GM12865 (cell line): ENCODE data around the gene KRTAP3-3.

Experiments
- DNase-seq: peaks from one replicate; pipeline ENCODE4 v3.0.0; 2010; ENCODE audit warnings: low read depth
- H3K4me3 ChIP-seq: 2 replicates; pipeline ENCODE4 v1.5.1; 2011; ENCODE audit warnings: mild to moderate bottlenecking, low read depth, low read length, control low read depth
- TF ChIP-seq, protein P1 (sequence below): IDR thresholded peaks from 2 replicates; pipeline ENCODE4 v1.5.1; 2011; ENCODE audit warnings: low read length, control low read depth, low read depth, inconsistent platforms; ENCODE audit not compliant: insufficient read depth; ENCODE audit errors: missing control alignments

Gene KRTAP3-3

DNA sequence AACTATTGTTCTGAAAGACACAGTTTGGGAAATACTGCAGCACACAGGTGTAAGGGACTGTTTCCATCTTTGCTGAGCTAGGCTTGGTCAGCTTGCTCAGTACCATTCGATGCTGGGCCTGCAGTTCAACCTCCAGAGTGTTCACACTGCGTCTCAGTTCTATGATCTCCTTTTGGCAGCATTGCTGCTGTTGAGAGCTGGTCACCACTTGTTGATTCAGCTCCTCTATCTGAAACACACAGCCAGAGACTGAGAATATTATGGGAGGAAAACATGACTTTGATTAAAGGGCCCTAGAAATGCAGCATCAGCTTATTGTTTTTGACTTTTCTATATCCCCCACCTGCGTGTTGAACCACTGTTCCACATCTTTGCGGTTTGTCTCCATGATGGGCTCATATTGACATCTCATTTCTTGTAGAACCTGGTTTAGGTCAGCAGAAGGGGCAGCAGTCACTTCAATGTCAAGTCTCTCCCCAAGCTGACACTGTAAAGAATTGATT is 31.9 kb downstream of the KRTAP3-3 start:
- H3K4me3 ChIP-seq: no peak overlapping the region
- TF ChIP-seq, protein P1, sequence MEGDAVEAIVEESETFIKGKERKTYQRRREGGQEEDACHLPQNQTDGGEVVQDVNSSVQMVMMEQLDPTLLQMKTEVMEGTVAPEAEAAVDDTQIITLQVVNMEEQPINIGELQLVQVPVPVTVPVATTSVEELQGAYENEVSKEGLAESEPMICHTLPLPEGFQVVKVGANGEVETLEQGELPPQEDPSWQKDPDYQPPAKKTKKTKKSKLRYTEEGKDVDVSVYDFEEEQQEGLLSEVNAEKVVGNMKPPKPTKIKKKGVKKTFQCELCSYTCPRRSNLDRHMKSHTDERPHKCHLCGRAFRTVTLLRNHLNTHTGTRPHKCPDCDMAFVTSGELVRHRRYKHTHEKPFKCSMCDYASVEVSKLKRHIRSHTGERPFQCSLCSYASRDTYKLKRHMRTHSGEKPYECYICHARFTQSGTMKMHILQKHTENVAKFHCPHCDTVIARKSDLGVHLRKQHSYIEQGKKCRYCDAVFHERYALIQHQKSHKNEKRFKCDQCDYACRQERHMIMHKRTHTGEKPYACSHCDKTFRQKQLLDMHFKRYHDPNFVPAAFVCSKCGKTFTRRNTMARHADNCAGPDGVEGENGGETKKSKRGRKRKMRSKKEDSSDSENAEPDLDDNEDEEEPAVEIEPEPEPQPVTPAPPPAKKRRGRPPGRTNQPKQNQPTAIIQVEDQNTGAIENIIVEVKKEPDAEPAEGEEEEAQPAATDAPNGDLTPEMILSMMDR: no peak
- no peak for DNase-seq

DNA sequence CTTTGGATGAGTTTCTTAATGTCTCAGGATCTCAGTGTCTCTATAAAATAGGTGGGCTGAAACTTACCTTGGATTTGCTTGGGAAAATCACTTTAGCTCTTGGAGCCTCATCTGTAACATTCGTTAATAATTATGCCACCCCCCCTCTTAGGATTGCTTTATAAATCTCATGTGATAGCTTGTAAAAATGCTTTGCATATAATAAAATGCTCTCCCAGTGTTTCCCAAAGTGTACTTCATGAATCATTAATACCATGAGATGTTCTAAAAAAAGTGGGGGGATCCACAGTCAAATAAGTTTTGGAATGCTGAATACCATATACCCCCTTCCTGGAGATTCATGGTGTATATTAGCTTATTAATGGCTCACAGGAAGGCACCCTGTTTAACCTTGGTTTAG is 32.4 kb downstream of the KRTAP3-3 start:
- TF ChIP-seq, protein P1: no peak
- no peak for DNase-seq

DNA sequence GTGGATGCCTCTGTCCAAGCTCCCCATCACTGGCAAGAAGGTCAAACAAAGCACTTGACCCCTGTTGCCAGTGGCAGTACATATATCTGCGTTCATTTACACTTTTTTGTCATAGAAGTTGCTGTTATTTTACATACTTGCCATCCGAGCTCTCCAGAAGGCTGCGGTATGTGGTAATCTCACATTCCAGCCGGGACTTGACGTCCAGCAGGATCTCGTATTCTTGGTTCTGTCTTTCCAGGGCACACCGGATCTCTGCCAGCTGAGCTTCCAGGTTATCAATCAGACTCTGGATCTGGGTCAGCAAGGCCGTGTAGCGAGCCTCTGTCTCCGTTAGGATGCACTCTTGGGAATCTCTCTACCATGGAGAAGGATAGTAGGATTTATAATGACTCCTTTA is 33.8 kb downstream of the KRTAP3-3 start:
- H3K4me3 ChIP-seq: no peak overlapping the region
- DNase-seq: no peak
- TF ChIP-seq, protein P1: no peak

More for the DNA sequence above, 32.4 kb downstream of the KRTAP3-3 start:
- H3K4me3 ChIP-seq: no peak overlapping the region

DNA sequence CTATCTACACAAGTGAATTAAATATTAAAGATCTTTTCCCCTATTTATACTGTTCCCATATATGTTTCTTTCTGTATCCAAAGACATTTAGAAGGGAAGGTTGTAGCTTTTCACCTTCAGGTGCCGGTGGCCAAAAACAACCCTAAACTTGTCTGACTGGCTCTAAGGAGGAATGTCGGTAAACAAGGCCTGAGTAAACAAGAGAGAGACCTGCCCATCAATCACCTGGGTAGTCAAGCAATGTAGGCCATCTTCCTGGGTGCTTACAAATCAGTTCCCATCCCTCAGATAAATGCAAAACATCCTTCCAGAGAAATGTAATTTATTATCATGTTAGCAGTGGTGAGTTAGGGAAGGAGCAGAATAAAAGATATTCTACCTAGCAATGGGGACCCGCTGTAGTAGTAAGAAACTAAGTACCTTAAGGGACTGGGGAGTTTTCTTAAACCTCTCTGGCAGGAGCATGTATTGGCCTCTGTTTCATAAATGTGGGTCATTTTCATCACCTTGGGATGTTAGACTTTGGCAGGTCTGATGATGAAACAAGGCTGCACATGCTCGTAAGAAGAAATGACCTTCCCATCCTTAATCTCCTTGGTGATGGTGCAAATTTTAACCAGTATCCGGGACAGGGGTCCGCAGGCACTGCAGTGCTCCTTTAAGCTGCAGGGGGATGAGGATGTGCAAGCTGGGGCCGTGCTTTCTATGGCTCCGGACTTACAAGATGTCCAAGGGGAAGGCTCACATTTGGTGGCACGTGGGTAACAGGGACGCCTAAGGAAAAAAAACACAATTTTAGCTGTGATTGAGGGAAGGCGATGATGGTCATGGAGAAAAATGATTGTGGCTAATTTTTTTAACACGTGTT is 35.6 kb downstream of the KRTAP3-3 start:
- TF ChIP-seq, protein P1: no peak
- DNase-seq: no peak
- no peak overlapping the region for H3K4me3 ChIP-seq

DNA sequence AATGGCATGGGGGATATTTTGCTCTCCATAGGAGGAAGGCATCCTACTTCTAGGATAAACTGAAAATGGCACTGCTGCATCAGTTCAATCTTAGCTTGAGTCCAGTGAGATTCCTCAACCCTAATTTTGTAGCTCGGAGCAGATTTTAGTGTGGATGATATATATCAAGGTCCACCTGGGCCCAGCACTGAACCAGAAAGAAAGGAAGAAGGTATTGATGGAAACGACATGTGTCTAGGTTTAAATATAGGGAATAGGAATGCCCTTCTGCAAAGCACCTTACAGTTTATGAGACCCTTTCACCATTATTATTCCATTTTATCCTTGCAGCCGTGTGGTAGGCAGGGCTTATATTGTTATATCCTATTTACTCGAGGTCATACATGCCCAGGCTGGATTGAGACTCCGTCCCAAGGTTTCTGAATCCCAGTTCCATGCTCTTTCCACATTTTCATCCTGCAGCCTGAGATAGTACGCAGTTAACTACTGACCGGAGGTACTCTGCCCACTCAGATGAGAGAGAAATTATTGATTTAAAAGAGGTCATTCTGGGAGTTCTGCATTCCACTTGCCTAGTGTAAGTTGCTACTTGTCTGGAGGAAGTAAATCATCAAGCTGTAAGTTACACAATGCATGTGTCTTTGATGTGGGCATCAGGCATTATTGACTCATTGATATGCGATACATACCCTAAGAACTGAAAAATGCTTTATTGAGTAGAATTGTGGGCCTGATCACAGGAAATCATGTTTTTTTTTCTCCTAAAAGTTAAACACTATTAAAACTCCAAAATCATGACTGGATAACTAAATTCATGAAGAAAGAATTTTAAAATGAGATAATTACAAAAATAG is 37.3 kb downstream of the KRTAP3-3 start:
- no peak for DNase-seq
- TF ChIP-seq, protein P1: no peak
- no peak overlapping the region for H3K4me3 ChIP-seq

DNA sequence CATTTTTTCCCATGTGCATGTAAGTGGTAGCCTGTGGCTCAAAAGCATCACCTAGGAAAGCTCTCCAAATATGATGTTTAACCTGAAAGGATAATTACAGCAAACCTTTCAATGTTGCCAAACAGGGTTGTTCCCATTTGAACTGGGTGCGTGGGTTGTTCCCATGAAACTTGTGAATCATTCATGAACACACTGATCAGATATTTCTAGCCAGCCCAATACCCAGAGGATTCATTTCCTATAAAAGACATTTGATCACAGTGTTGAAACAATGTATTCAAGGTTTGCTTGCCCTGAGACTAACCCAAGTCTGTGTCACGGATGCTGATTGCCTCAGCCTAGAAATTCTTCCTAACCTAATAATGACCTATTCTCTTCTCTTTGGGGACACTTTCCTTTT is 40.1 kb downstream of the KRTAP3-3 start:
- H3K4me3 ChIP-seq: no peak overlapping the region
- no peak for DNase-seq
- TF ChIP-seq, protein P1: no peak
